ENCODE results near the gene TMEM132C.

DNA sequence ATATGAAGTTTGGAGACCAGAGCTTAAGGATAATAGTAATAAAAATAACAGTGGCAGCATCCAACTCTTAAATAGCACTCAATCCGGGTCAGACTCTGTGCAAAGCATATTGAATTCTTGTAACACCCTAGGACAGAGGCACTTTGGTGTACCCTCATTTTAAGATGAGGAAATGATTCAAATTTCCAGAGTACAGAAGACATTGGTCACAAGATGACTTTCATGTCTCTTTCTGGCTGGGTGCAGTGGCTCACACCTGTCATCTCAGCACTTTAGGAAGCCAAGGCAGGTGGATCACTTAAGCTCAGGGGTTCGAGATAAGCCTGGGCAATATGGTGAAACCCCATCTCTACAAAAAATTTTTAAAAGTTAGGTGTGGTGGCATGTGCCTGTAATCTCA lies 320.9 kb downstream of the TMEM132C start:
- TF ChIP-seq POLR2AphosphoS5 (IDR thresholded peaks at IDR 0.05; ENCODE audit: low read depth) = no peak
- no peak for TF ChIP-seq SPI1 (IDR thresholded peaks at IDR 0.05; ENCODE audit: borderline replicate concordance, low read depth)

All from HL-60 (cell line).